ENCODE measurements around the gene NRXN2.

- TF ChIP-seq POLR2A (IDR thresholded peaks at IDR 0.05; ENCODE audit: low read length) (no peak), GATA1 (IDR thresholded peaks at IDR 0.05; ENCODE audit: low read depth, low read length) (no peak)
Measured at GRCh38 chr11:64751136-64751535, 28.1 kb upstream of the NRXN2 start.
